Umbilical cord (tissue), 2 donors: ENCODE results near the gene COL9A3. TPM values are rescaled to one million over a fixed set of nuclear protein-coding genes. Genes with fewer than 3 reads are reported as not detected.

Experiments used
- DNase-seq: peaks from one replicate; pipeline ENCODE4 v3.0.0-alpha.2; 2015; ENCODE audit warnings: low spot score
- total RNA-seq: library from RNA; depleted of rRNA; stranded (reverse); fragments of >200 nt; gene quantifications from one replicate; pipeline ENCODE4 v1.2.3, GENCODE V29; 2014; ENCODE audit warnings: low replicate concordance; ENCODE audit not compliant: insufficient read depth

Gene COL9A3
- 37.1 TPM for total RNA-seq

DNA sequence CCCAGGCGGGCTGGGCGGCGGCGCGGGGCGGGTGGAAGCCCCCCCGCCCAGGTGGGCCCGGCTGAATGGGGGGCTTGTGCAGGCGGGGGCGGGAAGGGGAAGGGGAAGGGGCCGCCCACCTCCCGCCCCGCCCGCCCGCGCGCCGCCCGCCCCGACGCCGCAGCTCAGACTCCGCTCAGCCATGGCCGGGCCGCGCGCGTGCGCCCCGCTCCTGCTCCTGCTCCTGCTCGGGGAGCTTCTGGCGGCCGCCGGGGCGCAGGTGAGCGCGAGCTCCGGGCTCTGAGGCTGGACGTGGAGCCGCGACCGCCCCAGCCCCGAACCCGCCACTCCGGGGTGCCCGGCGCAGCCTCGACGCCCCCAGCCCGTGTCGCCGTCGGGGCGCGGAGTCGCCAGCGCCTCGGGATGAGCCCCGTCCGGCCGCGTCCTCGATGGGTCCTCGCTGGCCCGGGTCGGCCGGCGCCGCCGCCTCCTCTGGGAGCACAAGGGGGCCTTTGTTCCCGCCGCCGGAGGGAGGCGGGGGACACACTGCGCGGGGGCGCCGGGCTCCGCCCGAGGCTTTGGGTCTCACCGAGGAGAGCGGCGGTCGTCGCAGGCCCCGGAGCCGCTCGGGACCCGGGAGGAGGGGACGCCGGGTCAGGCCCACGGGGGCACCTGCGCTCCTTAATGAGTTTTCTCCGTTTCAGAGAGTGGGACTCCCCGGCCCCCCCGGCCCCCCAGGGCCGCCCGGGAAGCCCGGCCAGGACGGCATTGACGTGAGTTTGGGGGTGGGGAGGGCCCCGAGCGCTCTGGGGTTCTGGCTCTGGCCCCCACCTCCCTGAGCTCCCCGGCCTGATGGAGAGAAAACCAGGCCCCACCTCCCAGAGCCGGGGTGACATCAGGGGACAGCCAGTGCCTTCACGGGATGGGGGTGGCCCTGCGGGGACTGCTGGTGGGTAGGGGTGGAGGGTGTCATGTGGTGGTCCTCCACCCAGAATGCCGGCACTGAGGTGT is at the start of gene COL9A3:
Gene COL9A3 (plus strand): TSS at position 167 of the 990 bp plus-strand sequence. CDS start 15 bp downstream, at position 182.
- no peak for DNase-seq

- no peak for DNase-seq
Measured at GRCh38 chr20:62768234-62768546, 48.7 kb upstream of the COL9A3 start.

- peak; percentile 90 for DNase-seq
Measured at GRCh38 chr20:62768551-62769287, 48.1 kb upstream of the COL9A3 start.

GRCh38 chr20:62769346-62770071 is 47.3 kb upstream of the COL9A3 start:
- no peak for DNase-seq

DNA sequence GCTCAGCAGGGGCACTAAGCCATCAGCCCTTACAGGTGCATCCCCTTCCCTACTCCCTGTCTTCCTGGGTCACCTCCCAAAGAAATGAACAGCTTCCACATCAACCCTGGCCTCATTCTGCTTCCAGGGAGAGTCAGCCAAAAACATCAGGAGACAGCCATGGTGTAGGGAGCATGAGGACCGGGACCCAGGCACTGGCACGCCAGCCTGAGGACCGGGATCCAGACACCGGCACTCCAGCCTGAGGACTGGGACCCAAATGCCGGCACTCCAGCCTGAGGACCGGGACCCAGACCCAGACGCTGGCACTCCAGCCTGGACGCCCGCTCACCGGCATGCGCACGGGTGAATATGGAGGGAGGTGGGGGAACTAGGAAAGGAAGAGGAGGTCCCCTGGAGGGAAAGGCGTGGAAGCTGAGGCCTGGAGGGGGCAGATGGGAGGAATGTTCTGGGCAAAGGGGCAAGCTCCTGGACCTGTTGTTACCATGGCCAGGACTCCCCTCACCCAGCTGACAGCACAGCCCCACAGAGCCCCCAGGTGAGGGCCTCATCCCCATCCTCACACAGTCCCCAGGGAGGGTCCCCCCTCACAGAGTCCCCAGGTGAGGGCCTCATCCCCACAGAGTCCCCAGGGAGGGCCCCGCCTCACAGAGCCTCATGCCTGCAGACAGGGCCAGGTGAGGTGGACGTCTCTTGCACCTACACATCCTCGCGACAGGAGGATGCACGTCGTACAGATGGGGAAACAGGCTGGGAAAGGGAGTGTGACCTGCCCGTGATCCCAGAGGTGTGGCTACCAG is 46.5 kb upstream of the COL9A3 start:
- DNase-seq = no peak

- DNase-seq = no peak
Measured at GRCh38 chr20:62770916-62771315, 45.9 kb upstream of the COL9A3 start.

DNA sequence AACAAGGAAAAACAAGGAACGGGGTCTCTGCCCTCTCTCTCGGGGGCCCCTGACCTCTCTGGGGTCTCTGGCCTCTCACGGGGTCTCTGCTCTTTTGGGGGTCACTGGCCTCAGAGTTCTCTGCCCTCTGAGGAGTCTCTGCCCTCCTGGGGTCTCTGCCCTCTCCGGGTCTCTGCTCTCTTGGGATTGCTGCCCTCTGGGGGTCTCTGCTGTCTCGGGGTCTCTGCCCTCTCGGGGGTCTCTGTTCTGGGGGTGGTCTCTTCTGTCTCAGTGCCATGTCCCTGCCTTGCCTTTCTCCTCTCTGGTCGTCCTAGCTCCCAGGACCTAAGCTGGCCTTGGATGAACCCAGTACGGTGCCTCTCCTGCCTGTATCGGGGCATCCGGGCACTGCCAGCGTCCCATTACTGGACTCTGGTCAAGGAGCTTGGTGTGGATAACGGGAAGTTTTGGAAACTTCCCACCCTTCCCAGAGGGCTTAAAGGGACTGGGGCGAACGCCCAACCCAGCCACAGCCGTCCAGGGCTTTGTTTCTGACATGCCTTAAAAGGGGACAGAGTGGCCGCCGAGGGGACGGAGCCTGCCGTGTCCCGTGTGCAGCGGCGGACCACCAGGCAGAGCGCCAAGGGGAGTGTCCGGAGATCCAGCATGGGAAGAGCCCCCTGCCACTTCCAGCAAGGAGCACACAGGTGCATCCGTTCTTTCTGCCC is 45.3 kb upstream of the COL9A3 start:
- no peak for DNase-seq

- DNase-seq = no peak
Measured at GRCh38 chr20:62772103-62772611, 44.7 kb upstream of the COL9A3 start.

- no peak for DNase-seq
Measured at GRCh38 chr20:62772619-62772989, 44.2 kb upstream of the COL9A3 start.

- peak; percentile 34 for DNase-seq
Measured at GRCh38 chr20:62772990-62773844, 43.6 kb upstream of the COL9A3 start.

DNA sequence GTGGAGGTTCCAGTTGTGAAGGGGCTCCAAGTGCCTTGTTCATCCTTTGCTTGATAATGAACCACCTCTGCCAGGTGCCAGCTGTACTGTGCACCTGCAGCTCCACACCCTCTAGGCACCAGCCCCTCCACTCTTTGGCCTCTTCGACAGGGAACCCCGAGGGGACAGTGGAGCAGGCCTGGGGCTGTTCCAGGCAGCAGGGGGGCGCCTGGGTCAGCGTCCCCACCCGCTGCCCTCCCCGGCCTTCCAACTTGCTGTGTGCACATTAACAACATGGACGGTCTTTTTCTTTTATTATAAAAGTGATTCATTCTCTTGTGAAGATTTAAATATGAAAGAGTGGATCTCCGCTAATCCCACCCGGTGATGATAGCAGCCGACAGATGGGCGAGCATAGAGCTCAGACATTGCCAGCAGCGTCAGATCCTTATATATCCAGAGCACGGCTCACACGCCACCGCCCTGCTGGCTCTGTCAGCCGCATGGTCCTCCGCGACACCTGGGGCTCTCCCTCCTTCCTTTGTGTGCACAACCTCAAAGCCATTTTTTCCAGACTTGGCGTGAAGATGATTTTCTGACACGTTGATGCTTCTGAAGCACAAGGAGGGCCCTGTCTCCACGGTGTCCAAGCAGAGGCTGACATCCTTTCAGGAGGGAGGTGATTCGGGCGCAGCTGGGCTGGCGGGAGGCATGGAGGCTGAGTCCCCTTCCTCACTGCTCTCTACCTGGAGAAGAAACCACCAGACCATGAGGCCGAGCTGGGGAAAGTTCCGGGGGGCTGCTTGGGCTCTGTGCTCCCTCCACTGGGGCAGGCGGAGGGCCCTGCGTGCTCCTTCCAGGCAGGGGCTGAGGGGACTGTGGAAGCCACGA is 42.8 kb upstream of the COL9A3 start:
- peak; percentile 68 for DNase-seq

GRCh38 chr20:62774762-62775161 is 42.1 kb upstream of the COL9A3 start:
- DNase-seq = no peak

- no peak for DNase-seq
Measured at GRCh38 chr20:62775206-62775605, 41.6 kb upstream of the COL9A3 start.

- DNase-seq = no peak
Measured at GRCh38 chr20:62776035-62776691, 40.7 kb upstream of the COL9A3 start.

GRCh38 chr20:62776692-62777527 is 39.9 kb upstream of the COL9A3 start:
- no peak for DNase-seq

- DNase-seq = no peak
Measured at GRCh38 chr20:62777528-62777830, 39.4 kb upstream of the COL9A3 start.

- DNase-seq = no peak
Measured at GRCh38 chr20:62778058-62778457, 38.8 kb upstream of the COL9A3 start.
